GM18868 (cell line): ENCODE data around the gene ZSWIM3.

Experiments used
- ATAC-seq: cut with Tn5 transposase; IDR thresholded peaks from one replicate; pipeline ENCODE4 v1.9.1; 2021; ENCODE audit warnings: mild to moderate bottlenecking, moderate library complexity; ENCODE audit not compliant: unreplicated experiment

ZSWIM3 gene

DNA sequence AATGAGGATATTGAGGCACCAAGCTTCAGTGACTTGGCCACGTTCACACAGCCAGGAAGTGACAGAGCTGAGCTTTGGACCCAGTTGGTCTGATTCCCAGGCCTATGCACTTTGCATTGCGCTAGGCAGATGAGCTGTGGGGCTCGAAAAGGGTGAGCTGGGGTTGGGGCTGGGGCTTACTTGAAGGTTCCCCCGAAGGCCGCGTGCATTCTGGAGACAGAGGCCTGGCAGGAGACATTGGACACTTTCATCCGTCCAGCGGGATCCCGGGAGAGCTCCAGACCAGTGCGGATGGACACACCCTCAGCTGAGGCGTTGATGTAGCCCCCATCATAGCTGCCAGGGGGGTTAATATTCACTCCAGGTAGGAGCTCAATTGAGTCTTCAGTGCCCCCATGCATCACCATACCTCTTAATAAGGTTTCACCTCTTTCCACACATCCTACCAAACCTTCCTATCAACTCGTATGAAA is 52.0 kb downstream of the ZSWIM3 start:
- no peak for ATAC-seq

DNA sequence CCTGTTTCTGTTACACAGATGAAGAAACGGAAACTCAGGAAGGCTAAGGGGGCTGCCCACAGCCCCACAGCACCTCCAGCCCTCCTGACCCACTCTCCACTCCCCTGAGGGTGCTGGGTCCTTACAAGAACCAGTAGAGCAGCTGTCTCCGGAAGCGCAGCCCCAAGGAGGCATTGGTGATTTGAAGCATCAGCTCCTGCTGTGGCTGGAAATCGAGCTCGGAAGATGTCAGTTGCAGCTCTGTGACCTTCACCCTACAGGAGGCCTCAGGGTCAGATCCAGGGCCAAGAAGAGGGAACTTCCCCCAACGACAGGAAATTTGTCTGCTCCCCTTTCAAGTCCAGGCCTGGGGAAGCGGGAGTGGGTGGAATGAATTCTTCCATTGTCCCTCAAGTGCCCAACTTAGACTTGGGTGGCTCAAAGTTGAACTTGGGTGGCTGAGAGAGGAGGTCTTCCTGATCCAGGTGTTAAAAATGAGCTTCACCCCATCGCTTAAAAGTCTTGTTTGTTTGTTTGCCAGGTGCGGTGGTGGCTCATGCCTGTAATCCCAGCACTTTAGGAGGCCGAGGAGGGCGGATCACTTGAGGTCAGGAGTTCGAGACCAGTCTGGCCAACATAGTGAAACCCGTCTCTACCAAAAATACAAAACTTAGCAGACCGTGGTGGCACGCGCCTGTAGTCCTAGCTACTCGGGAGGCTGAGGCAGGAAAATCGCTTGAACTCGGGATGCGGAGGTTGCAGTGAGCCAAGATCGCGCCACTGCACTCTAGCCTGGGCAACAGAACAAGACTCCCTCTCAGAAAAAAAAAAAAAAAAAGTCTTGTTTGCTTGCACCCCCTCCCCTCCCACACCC is 52.6 kb downstream of the ZSWIM3 start:
- ATAC-seq: no peak

GRCh38 chr20:45910670-45911485 is 53.5 kb downstream of the ZSWIM3 start:
- peak; percentile 87 for ATAC-seq

DNA sequence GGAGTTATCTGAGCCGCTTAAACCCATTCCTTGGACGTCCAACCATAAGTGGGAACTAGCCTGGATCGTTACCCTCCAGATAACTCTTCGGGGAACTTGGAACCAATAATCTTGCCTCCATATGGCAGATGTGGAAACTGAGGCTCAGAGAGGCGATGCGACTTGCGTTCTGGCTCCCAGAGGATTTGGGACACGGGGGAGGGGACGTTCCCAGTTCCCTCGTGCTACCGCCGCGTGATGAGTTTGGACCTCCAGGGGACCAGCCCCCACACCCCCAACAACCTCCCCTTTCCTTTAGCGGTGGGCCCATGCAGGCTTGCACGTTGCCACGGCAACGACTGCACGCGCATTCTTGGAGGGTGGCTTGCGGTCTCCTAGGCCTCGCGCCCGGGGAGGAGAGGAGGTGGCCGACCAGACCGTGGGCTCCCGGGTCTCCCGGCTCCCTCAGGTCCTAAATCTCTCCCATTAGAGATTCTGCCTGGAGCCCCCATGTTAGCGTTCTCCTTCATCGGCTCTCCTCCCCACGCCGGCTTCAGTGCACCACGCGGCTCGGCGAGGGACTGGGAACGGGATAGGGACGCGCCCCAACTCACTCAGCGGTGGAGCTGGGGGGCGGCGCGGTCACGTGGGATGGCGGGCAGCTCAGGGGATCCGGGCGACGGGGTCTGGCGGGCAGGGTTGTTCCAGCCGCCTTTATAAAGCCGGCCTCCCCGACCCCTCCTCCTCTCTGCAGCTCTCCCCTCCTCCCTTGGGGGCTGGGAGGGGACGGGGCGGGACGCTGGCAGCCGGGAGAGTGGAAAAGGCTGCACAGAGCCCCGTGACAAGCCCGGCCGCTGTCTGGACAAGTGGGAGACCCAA is 54.3 kb downstream of the ZSWIM3 start, which contains the start of gene PLTP:
PLTP (minus strand) TSS at position 670 of the 858 bp plus-strand sequence. CDS start 703 bp downstream, outside the sequence.
- ATAC-seq: no peak

GRCh38 chr20:45912344-45912682 is 54.9 kb downstream of the ZSWIM3 start:
- no peak for ATAC-seq

GRCh38 chr20:45913116-45913515 is 55.7 kb downstream of the ZSWIM3 start:
- no peak for ATAC-seq

GRCh38 chr20:45917790-45918141 is 60.4 kb downstream of the ZSWIM3 start:
- no peak for ATAC-seq

DNA sequence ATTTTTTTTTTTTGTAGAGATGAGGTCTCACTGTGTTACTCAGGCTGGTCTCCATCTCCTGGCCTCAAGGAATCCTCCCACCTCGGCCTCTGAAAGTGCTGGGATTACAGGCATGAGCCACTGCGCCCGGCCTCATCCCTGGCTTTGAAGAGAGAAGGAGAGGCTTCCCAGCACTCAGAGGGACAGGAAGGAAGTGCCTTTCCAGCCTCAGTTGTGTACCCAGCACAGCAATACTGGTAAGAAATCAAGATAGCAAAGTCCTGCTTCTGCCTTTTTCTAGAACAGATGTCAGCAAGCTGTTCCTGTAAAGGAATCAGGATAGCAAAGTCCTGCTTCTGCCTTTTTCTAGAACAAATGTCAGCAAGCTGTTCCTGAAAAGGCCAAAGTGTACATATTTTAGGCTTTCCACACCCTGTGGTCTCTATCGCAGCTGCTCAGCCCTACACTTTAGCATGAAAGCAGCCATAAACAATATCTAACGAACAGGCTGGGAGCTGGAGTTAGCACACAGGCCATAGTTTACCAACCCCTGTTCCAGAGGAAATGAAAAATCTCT is 60.8 kb downstream of the ZSWIM3 start:
- ATAC-seq: no peak

DNA sequence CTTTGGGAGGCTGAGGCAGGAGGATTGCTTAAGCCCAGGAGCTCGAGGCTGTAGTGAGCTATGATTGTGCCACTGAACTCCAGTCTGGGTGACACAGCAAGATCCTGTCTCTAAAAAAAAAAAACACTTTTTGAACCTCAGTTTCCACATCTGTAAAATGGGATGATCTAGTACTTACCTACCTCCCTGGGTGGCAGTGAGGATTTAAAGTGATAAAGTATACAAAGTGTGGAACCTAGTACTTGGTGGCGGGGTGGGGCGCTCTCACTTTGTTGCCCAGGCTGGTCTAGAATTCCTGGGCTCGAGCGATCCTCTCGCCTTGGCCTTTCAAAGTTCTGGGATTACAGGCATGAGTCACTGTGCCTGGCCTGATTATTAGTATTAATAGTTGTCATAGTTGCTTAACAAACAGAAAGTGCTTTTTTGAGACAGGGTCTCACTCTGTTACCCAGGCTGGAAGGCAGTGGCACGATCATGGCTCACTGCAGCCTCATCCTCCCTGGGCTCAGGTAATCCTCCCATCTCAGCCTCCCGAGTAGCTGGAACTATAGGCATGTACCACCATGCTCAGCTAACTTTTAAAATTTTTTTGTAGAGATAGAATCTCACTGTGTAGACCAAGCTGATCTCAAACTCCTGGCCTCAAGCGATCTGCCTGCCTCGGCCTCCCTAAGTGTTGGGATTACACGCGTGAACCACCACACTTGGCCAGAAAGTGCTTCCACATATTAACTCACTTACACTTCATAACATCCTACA is 61.5 kb downstream of the ZSWIM3 start:
- no peak for ATAC-seq

GRCh38 chr20:45919542-45920399 is 62.4 kb downstream of the ZSWIM3 start:
- no peak for ATAC-seq

GRCh38 chr20:45920462-45921336 is 63.3 kb downstream of the ZSWIM3 start:
- ATAC-seq: no peak

DNA sequence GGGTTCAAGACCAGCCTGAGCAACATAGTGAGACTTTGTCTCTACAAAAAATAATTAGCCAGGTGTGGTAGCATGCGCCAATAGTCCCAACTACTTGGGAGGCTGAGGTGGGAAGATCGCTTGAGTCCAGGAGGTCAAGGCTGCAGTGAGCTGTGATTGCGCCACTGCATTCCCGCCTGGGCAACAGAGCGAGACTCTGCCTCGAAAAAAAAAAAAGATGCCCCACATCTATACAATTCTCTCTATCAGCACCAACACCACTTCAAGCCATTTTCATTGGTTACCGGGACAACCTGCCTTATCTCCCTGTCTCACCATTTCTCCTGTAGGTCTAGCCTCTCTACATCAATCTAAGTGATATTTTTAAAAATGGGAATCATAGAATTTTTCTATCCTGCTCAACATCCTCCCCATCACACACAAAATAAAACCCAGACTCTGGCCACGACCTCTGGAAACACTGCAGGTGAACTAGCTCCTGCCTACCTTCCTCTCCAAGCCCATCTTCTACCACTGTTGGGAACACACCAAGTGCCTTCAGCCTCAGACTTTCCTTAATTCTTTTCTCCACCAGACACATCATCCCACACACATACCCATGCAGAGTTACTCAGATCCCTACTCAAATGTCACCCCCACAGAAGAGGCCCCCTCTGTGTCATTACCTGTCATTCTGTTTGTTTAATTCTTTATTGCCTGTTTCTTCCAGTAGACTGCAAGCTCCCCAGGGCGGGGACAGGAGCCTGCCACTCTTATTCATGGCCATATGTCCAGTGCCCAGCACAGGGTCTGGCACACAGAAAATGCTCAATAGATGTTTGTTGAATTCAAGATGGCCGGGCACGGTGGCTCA is 64.1 kb downstream of the ZSWIM3 start:
- ATAC-seq: no peak

- ATAC-seq: no peak
Observed at GRCh38 chr20:45924391-45925261, 67.2 kb downstream of the ZSWIM3 start.

GRCh38 chr20:45925821-45926506 is 68.5 kb downstream of the ZSWIM3 start:
- ATAC-seq: no peak

DNA sequence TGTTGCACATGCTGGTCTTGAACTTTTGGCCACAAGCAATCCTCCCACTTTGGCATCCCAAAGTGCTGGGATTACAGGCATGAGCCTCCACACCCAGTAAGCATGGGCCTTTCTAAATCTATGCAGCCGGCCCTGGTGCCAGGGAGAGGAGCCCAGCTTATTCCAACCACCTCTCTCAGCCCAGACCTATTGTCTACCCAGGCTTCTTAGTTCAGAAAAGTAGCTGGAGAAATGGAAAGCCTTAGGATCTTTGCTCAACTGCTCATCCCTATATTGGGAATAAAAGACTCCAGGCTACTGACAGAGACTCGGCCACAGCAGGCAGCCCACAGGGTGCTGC is 69.3 kb downstream of the ZSWIM3 start:
- no peak for ATAC-seq
